Frontal cortex (tissue), 4 donors: ENCODE results near the gene UBA1. TPM values are rescaled to one million over a fixed set of nuclear protein-coding genes. Genes with fewer than 3 reads are reported as not detected.
"Not testable (repeated sequence)": the region's sequence is repeated elsewhere in the genome, so short reads cannot be mapped to it uniquely, and the experiment has no call there.

ENCODE experiments used
- DNase-seq, 2 donors: peaks; one replicate each; pipeline ENCODE4 v3.0.0; 2012; ENCODE audit warnings: low spot score in 2 of 2
- FAIRE-seq: peaks from 2 replicates; lab custom pipeline; 2012; peaks lifted over from hg19 to GRCh38; lab: Jason Lieb, UNC
- total RNA-seq: library from RNA; depleted of rRNA; stranded (reverse); fragments of >200 nt; gene quantifications from one replicate; pipeline ENCODE4 v1.2.3, GENCODE V29; 2014
- donor health status: control.
- donor health status: control.
- donor health status: control.

UBA1 gene
- total RNA-seq, 1 donor from 2014 or later: 122 TPM

DNA sequence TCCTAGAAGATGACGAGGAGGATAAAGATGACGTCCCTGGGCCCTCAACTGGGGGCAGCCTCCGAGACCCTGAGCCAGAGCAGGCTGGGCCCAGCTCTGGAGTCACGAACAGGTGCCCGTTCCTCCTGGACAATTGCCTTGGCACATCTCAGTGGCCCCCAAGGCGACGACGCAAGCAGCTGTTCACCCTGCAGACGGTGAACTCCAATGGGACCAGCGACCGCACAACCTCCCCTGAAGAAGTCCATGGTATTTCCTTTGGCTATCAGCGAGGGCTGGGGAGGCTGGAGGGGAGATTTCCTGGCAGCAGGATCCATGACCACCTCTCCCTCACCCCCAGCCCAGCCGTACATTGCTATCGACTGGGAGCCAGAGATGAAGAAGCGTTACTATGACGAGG lies 51.0 kb downstream of the UBA1 start:
- DNase-seq: no peak

DNA sequence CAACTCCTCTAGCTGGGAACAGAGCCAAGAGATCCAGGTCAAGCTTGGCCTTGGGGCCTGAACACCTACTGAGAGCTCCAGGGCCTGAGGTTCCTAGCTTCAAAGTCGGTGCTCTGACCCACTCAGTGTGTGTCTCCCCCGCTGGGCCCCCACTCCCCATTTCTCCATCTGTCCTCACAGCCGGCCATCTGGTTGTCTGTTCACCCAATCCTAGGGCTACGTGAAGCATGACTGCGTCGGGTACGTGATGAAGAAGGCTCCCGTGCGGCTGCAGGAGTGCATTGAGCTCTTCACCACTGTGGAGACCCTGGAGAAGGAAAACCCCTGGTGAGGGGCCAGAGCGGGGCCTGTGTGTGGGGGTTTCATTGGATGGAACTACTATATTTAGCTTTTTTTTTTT lies 51.5 kb downstream of the UBA1 start:
- FAIRE-seq: no peak
- DNase-seq: no peak

More for the DNA sequence above, 51.0 kb downstream of the UBA1 start:
- no peak for FAIRE-seq

DNA sequence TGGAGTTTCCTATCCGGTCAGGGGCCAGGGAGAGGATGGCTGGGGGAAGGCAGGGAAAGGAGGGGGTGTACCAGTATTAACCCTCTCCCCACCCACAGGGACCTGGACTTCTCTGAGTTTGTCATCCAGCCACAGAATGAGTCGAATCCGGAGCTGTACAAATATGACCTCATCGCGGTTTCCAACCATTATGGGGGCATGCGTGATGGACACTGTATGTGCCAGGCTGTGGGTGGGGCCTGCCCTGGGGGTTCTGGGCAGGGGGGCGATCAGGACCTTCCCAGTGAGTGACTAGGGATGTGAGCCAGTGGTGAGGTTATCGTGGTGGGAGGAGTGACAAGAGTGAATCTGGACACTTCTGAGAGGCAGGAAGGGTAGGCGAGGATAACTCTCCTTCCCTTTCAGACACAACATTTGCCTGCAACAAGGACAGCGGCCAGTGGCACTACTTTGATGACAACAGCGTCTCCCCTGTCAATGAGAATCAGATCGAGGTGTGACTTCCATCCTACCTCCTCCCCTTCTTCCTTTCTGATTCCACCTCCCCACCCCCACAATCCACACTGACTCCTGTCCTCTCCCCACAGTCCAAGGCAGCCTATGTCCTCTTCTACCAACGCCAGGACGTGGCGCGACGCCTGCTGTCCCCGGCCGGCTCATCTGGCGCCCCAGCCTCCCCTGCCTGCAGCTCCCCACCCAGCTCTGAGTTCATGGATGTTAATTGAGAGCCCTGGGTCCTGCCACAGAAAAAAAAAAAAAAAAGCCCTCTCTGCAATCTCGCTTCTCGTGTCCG lies 53.8 kb downstream of the UBA1 start:
- DNase-seq (no peak), FAIRE-seq (no peak)

DNA sequence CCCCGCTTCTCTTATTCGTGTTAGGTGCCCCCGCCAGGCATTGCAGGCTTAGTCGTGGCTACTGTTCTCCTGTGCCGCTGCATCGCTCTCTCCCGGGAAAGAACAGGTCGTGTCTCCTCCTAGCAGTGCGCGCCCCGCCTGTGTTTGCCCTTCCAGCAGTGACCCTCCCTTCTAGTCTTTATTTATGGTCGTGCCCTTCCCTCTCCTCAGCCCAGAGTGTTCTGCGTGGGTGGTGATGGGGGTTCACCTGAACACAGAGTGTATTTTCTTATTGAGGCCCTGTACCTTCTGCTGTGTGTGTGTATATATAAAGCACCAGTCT lies 54.3 kb downstream of the UBA1 start:
- DNase-seq (no peak), FAIRE-seq (no peak)

DNA sequence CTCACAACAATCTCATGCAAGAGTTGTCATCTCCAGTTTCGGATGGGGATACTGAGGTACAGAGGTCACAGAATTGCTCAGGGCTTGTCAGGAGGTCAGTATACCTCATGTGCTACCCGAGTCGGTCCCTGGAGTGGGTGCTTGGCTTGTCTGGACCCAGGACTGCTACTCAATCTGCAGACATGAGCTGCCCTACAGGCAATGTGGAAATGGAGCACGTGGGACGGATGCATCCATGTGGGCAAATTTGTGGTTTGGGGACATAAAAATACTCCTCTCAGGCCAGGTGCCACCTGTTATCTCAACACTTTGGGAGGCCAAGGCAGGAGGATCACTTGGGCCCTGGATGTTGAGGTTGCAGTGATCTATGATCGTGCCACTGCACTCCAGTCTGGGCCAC lies 54.9 kb downstream of the UBA1 start:
- no peak for FAIRE-seq
- no peak for DNase-seq

DNA sequence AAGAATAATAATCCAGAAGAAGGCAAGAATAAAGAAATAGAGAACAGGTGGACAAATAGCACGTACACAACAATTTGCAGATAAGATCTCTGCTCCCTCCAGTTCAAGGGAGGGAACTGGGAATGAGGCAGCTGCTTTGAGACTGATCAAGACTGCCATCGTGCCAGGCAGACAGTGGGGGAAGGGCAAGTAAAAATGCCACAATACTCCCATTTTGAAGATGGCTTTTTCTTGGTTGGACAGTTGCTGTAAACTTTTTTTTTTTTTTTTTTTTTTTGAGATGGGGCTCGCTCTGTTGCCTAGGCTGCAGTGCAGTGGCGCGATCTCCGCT lies 56.4 kb downstream of the UBA1 start:
- FAIRE-seq (no peak), DNase-seq (no peak)

DNA sequence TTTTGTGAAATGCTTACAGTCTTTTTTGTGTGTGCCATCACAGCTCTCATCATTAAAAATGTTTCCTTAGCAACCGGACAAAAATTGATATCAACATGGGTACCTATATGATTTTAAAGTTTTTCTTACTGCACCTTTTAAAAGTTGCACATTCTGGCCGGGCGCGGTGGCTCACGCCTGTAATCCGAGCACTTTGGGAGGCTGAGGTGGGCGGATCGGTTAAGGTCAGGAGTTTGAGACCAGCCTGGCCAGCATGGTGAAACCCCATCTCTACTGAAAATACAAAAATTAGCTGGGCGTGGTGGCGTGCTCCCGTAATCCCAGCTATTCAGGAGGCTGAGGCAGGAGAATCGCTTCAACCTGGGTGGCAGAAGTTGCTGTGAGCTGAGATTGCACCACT lies 64.0 kb downstream of the UBA1 start:
- FAIRE-seq, DNase-seq: not testable (repeated sequence)

Other genes starting within 250 kb of the UBA1 start
- 2.9 TPM for gene RGN, start 115.4 kb upstream of the UBA1 start, total RNA-seq
- 88.0 TPM for gene NDUFB11, start 49.1 kb upstream of the UBA1 start, total RNA-seq
- 37.9 TPM for gene RBM10, start 48.6 kb upstream of the UBA1 start, total RNA-seq
- 66.4 TPM for gene CDK16, start 24.9 kb downstream of the UBA1 start, total RNA-seq
- gene USP11, start 39.2 kb downstream of the UBA1 start, total RNA-seq: 181 TPM
- 4.9 TPM for gene ZNF157, start 176.7 kb downstream of the UBA1 start, total RNA-seq